Measurements from ENCODE around the gene OR6C1.

DNA sequence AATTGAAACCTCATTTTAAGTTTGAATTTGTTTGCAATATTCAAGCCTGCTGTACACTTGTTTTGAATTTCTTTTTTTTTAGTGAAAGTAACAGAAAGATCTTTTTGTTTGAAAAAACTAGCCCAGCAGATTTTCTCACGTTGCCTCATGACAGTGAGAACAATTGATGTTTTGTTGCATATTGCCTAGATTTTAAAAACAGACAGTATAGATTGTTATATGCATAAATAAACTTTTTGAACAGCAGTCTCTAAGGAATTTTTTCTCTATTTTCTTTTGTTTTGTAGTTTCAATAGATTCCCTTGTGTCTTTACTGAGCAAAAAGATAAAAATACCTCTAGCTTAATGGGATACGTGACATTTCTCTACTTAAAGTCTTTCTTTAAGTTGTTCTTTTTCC, 33.2 kb upstream of the OR6C1 start:
- no peak for TF ChIP-seq CTCF (IDR thresholded peaks at IDR 0.05)
- TF ChIP-seq POLR2A (IDR thresholded peaks at IDR 0.05), result no peak

Measured in heart left ventricle (tissue), 13 donors.